PC-3 (cell line): ENCODE measurements around the gene SLC7A7.

Source experiments
- CTCF ChIP-seq: fragments of 300-600 bp; sonication (generic); conservative IDR thresholded peaks from 2 replicates; pipeline ENCODE4 v1.5.1; 2017; ENCODE audit warnings: antibody characterized with exemption, low read depth, mild to moderate bottlenecking, low read length
- EZH2 ChIP-seq: fragments of 300-600 bp; sonication (generic); IDR thresholded peaks from one replicate; pipeline ENCODE4 v1.6.1; 2017; ENCODE audit warnings: antibody characterized with exemption, mild to moderate bottlenecking, low read length; ENCODE audit not compliant: unreplicated experiment
- EZH2phosphoT487 ChIP-seq: fragments of 300-600 bp; sonication (generic); IDR thresholded peaks from 2 replicates; pipeline ENCODE4 v1.6.1; 2018; ENCODE audit warnings: mild to moderate bottlenecking, antibody characterized with exemption, low read length, borderline replicate concordance

GRCh38 chr14:22768947-22769346 lies 46.3 kb downstream of the SLC7A7 start:
- TF ChIP-seq CTCF (no peak), EZH2 (no peak), EZH2phosphoT487 (no peak)
